Memory B cell (primary cell): ENCODE results near the gene FAM241B.

Source experiments
- ATAC-seq: fragments of 150-1000 bp; cut with Tn5 transposase; 2 replicates; pipeline ENCODE4 v1.10.0; 2021; ENCODE audit warnings: low read depth, mild to moderate bottlenecking, moderate library complexity
- DNase-seq, 2 donors: peaks; one replicate each; pipeline ENCODE4 v3.0.0; 2022; ENCODE audit warnings: low spot score in 2 of 2
- H3K27ac Mint-ChIP-seq: one replicate; pipeline ENCODE4 v1.8.0; 2022; ENCODE audit warnings: mild to moderate bottlenecking, moderate library complexity, mixed read lengths
- H3K27me3 Mint-ChIP-seq: one replicate; pipeline ENCODE4 v1.8.0; 2022; ENCODE audit warnings: mixed read lengths
- H3K36me3 Mint-ChIP-seq: one replicate; pipeline ENCODE4 v1.8.0; 2022; ENCODE audit warnings: mild to moderate bottlenecking, mixed read lengths
- H3K4me1 Mint-ChIP-seq: one replicate; pipeline ENCODE4 v1.8.0; 2022; ENCODE audit warnings: mixed read lengths
- H3K4me3 Mint-ChIP-seq: one replicate; pipeline ENCODE4 v1.8.0; 2022; ENCODE audit warnings: mild to moderate bottlenecking, moderate library complexity, mixed read lengths
- H3K9me3 Mint-ChIP-seq: one replicate; pipeline ENCODE4 v1.8.0; 2022; ENCODE audit warnings: mixed read lengths

Gene FAM241B

DNA sequence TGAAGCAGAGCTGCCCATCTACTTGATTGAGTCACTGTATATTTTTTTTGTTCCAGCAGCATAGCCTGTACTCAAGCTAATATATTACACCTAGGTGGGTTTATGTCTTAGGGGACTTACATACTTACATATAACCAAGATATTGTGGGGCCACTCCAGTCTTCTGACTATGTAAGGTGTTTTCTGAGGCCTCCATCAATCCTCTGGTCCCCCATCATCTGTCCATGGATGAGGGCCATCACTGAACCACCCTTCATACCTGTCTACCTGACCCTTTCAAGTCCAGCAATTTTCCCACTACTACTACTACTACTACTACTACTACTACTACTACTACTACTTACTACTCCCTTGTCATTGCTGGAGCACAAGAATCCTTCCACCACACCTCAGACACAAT lies 3.2 kb upstream of the FAM241B start:
- Mint-ChIP-seq H3K27ac (no peak overlapping the region), H3K4me3 (no peak overlapping the region), H3K27me3 (peaks cover 12% of the 10 kb centered on the region), H3K4me1 (no peaks in the 10 kb centered on the region), H3K9me3 (peaks cover 10% of the 10 kb centered on the region), H3K36me3 (no peaks in the 10 kb centered on the region)
- no peak for DNase-seq
- no peak for ATAC-seq

DNA sequence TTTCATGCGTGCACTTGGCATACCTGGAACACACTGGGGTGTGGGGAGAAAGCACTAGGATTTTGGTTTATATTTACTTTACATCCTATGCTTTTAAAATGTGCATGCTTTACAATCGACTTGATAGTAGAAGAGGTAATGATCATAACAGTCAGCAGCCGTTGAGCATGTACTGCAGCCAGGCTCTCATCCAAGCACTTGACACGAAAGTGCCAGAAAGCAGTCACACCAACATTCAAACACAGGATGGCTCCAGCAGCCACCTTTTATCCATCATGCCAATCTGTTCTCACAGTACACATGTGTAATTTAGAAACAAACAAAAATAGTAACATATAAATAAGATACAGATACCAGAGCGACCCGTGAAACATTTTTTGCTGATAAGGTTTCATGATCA lies 1.2 kb upstream of the FAM241B start:
- H3K36me3 Mint-ChIP-seq: no peaks in the 10 kb centered on the region
- peaks cover 15% of the 10 kb centered on the region for H3K27me3 Mint-ChIP-seq
- ATAC-seq: no peak
- no peak for DNase-seq
- H3K4me1 Mint-ChIP-seq: no peaks in the 10 kb centered on the region
- no peak overlapping the region for H3K4me3 Mint-ChIP-seq
- no peak overlapping the region for H3K27ac Mint-ChIP-seq
- H3K9me3 Mint-ChIP-seq: peaks cover 7% of the 10 kb centered on the region

DNA sequence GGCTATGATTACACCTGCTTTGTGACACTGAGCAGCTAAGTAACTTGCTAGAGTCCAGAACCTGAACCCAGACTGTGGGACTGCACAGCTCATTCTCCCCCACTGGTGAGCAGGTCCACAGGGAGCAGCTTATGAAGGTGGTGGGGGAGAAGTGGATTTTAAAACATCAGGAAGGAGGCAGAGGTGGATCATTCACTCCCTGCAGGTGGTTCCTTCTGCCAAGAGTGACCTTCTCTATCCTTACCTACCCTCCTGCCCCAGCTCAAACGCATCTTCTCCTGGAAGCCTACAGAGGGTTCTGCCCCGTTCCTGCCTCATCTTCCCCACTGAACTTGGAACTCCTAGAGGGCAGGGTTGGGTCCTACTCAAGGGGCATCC lies 539 bp upstream of the FAM241B start:
- DNase-seq (no peak), ATAC-seq (no peak)
- Mint-ChIP-seq H3K27me3 (peaks cover 15% of the 10 kb centered on the region), H3K4me3 (no peak overlapping the region), H3K36me3 (no peaks in the 10 kb centered on the region), H3K4me1 (no peaks in the 10 kb centered on the region), H3K27ac (no peak overlapping the region), H3K9me3 (peaks cover 4% of the 10 kb centered on the region)

DNA sequence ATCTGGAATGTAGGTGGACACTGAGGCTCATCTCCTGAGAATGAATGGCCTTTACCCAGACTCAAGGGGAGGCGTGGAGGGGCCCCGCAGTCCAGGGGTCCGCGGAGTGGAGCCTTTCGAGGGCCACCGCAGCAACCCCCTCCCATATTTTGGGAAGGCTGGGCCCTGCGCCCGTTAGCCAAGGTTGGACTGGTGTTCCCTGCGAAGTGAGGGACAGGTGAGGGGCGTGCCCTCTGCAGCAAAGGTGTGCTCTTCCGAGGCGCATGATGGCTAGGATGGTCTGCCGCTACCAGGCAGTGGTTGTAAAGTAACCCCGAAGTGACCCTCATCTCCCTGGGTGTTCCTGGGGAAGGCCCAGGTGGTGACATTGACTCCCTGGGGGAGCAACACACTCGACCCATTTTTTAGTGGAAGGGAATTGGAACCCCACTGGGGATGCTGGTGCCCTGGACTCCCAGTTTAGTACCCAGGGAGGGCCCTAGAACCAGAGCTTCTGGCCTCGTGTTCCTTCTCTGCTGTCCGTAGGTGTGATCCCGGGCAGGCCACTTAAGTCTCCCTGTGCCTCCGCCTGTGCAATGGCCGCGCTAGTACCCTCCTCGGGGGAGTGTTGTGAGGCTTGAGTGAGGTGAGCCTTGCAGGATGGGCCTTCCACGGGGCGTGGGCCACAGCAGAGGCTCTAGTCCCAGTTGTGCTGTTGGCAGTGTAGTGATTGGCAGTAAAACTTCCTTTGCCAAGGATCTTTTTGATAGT lies 779 bp downstream of the FAM241B start:
- ATAC-seq: no peak
- H3K27me3 Mint-ChIP-seq: peaks cover 15% of the 10 kb centered on the region
- H3K27ac Mint-ChIP-seq: no peak overlapping the region

DNA sequence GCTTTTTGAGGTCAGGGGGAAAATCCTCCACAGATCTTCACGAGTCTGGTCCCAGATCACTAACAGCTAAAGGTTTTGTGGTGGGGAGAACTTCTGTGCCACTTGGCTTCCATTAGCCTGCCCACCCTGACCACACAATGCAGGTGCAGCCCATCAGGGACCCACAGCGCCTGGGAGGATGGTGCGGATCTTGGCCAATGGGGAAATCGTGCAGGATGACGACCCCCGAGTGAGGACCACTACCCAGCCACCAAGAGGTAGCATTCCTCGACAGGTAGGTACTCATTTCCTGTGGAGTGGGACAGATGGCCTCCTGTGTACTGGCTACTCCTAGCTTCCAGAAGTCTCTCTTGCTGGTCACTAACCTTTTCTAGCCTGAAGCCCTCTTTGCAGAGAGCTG lies 1.5 kb downstream of the FAM241B start:
- ATAC-seq (no peak), DNase-seq (no peak)
- H3K9me3 Mint-ChIP-seq: peaks cover 1% of the 10 kb centered on the region
- H3K4me3 Mint-ChIP-seq: peak overlapping the region; percentile 7
- H3K27me3 Mint-ChIP-seq: peaks cover 15% of the 10 kb centered on the region
- H3K4me1 Mint-ChIP-seq: no peaks in the 10 kb centered on the region
- H3K27ac Mint-ChIP-seq: no peak overlapping the region
- no peaks in the 10 kb centered on the region for H3K36me3 Mint-ChIP-seq

More for the DNA sequence above, 779 bp downstream of the FAM241B start:
- H3K4me3 Mint-ChIP-seq: peak overlapping the region; percentile 49
- H3K36me3 Mint-ChIP-seq: no peaks in the 10 kb centered on the region
- DNase-seq: no peak
- no peaks in the 10 kb centered on the region for H3K4me1 Mint-ChIP-seq
- H3K9me3 Mint-ChIP-seq: peaks cover 1% of the 10 kb centered on the region

DNA sequence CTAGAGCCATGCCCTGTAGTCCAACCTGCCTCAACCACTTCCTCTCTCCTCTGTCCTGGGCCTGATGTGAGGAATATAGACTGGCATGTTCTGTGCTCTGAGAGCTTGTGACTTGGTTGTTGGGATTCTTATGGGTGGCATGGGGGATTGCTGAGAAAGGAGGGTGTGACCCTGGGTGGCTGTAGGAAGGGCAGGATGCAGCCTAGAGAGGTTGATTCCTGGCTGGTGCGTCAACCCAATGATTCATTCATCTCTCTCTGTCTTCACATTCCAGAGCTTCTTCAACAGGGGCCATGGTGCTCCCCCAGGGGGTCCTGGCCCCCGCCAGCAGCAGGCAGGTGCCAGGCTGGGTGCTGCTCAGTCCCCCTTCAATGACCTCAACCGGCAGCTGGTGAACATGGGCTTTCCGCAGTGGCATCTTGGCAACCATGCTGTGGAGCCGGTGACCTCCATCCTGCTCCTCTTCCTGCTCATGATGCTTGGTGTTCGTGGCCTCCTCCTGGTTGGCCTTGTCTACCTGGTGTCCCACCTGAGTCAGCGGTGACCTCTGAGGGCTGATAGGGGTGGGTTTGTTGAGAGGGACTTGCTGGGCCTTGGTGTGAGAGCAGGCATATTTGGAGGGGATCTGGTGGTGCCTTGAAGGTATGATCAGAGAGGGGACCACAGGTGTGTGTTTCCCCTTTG lies 2.6 kb downstream of the FAM241B start:
- Mint-ChIP-seq H3K9me3 (no peaks in the 10 kb centered on the region), H3K36me3 (no peaks in the 10 kb centered on the region), H3K27me3 (peaks cover 10% of the 10 kb centered on the region), H3K4me1 (no peaks in the 10 kb centered on the region), H3K27ac (no peak overlapping the region), H3K4me3 (no peak overlapping the region)
- DNase-seq (no peak), ATAC-seq (no peak)

DNA sequence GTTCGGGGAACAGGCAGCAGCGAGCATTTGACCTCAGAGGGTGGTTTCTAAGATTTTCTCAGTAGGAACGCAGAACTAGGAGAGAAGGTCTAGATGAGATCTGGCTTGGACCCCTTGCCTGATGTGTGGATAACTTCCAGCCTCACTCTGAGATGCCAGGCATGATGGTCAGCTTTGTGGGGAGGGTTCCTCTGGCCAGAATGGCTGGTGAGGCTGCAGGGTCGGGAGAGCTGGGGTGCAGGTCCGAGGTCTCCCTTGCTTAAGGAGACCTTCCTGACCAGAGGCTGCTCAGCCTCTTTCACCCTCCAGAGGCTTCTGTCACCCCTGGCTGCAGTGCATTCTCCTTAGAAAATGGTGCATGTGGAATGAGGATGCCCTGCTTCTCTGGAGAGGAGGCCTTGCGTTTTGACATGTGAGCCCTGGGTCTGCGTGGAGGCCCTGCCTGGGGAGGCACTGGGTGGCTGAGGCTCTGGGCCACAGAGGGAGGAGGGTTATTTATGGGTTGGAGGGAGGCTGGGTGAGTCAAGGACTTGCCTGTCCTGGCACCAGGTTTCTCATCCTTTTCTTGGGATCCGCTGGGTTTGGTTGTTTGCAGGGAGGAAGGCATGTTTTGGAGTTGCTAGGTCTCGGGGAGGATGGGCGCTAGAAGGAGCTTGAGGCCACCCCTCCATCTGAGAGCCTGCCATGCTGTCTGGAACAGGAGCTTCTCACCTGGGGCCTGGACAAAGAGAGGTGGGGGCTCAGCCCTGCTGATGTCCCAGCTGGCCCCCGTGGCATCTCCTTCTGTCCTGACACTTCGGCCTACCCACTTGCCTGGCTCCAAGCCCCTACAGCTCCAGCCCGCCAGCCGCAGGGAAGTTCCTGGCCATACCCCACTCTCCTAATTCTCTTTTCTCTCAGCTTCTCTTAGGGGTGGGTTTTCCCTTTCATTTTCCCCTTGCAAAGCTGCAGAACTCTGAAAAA lies 3.9 kb downstream of the FAM241B start:
- no peak for ATAC-seq
- no peak for DNase-seq
- Mint-ChIP-seq H3K27me3 (peaks cover 8% of the 10 kb centered on the region), H3K36me3 (no peaks in the 10 kb centered on the region), H3K9me3 (no peaks in the 10 kb centered on the region), H3K27ac (no peak overlapping the region), H3K4me3 (no peak overlapping the region), H3K4me1 (no peaks in the 10 kb centered on the region)

DNA sequence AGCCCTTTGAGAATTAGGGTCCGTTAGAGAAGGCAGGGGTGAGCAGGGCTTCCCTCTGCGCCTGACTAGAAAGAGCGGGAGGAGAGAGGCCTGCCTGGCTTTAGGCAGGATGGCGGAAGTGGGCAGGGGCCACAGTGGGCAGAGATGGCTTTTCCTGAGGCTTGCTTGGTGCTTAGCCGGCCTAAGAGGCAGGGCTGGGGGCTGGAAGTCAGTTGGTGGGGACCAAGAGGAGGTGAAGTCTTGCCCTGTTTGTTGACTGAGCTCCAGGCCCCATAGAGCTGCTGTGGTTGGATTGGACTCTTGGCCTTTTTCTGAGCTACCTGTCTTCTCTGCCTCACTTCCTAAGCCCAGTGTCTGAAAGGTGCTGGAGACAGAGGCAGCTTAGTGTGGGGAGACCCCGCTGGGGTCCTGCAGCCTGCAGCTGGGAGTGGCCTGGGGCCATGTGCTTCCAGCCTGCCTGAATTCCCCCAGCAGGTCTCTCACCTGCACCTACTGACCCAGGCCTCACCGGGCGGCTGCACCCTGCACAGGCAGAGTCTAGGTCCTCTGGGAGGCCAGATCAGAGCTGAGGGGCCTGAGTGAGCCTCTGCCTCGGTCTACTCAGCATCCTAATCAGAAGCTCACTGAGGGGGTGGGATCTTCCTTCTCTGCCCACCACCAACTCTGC lies 4.8 kb downstream of the FAM241B start:
- ATAC-seq (no peak), DNase-seq (no peak)
- Mint-ChIP-seq H3K27ac (no peak overlapping the region), H3K4me3 (no peak overlapping the region), H3K9me3 (no peaks in the 10 kb centered on the region), H3K4me1 (no peaks in the 10 kb centered on the region), H3K27me3 (peaks cover 8% of the 10 kb centered on the region), H3K36me3 (no peaks in the 10 kb centered on the region)

DNA sequence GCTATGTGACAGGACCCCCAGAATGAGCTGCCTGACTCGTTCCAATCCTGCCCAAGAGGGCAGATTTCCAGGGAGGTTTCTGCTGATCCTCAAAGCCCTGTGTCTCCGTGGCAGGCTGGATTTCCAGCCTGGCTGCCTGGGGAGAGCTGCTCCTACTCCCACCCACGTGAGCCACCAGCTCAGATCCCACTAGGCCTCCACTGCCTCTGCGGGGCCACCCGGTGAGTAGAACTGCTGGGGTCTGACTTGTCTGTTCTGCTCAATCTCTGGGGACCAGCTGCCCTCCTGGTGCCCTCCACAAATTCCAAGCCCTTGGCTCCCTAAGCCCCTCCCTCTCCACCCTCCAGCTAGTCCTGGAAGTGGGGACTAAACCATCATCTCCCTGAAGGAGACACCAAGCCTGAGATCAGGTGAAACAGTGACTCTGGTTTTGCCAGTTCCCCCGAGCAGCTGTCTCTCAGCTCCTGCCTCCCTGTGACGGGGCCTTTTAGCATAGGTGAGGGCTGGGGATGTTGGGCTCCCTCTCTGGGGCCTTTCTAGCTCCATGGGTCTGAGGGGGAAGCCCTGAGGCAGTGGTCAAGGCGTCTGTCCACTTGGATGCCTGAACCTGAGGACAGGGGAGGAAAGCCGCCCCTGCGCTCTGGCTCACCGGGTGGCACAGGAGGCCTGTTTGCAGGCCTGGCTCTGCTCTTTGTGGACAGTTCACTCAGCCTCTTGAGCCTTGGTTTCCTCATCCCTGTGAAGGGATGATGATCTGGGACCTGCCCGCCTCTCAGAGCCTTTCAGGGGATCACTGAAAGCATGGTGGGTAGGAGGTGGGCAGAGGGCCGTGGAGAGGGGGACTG lies 5.6 kb downstream of the FAM241B start:
- no peak for DNase-seq
- Mint-ChIP-seq H3K27ac (no peak overlapping the region), H3K4me3 (no peak overlapping the region), H3K27me3 (peaks cover 8% of the 10 kb centered on the region), H3K4me1 (no peaks in the 10 kb centered on the region), H3K36me3 (no peaks in the 10 kb centered on the region), H3K9me3 (no peaks in the 10 kb centered on the region)
- ATAC-seq: no peak

DNA sequence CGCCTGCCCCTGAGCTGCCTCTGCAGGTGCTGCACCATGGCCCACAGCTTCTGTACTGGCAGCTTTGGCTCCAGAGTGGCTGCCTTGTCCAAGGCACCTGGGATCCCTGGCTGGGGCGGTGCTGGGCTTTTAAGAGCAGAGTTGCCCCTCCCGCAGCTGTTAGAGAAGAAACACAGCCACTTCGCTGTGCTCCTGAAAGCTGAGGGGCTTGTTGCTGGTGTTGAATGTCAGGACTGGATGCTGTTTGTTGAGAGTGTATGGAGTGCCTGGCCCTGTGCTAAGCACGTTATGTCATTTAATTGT lies 6.2 kb downstream of the FAM241B start:
- H3K9me3 Mint-ChIP-seq: no peaks in the 10 kb centered on the region
- H3K27ac Mint-ChIP-seq: no peak overlapping the region
- DNase-seq: no peak
- ATAC-seq: no peak
- H3K4me3 Mint-ChIP-seq: no peak overlapping the region
- peaks cover 6% of the 10 kb centered on the region for H3K27me3 Mint-ChIP-seq
- no peaks in the 10 kb centered on the region for H3K4me1 Mint-ChIP-seq
- no peaks in the 10 kb centered on the region for H3K36me3 Mint-ChIP-seq

DNA sequence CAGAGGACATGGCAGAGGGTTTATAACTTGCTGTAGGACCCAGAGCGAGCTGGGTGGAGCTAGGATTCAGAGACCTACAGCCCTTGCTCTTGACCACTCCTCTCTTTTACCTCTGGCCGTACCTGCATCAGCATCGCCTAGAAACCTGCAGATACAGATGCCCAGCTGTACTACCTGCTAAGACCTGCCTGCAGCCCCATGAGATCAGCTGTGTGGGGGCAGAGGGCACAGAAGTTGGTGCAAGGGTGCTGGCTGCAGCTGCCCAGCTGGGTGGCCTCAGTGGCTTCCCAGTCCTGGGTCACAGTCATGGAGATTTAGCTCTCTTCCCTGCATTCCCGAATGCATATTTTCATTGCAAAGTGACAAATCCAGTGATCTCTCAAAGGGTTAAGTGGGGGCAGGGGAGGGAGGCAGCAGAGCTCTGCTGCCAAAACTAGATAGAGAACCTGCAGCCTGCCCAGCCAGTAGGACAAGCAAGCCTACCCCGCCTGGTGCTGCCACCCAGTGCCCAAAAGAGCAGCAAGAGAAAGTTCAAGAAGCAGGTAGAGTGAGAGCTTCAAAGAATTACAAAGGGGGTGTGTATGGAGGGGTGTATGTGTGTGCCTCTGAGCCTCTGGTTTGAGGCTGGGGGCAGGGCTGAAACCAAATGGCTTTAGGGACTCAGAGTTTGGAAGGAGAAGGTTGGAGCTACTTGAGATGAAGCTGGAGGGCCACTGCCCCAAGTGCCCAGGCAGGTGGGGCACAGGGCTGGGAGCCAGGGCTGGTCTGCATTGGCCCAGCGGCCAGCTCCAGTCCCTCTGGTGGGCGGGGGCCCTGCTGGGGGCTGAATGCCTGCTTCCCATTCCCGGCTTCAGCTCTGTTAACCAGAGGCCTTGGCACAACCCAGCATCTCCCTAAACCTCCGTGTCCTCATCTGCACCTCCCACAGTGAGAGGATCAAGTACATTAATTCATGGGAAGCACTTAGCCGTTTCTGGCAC lies 6.9 kb downstream of the FAM241B start:
- Mint-ChIP-seq H3K9me3 (no peaks in the 10 kb centered on the region), H3K36me3 (no peaks in the 10 kb centered on the region), H3K4me3 (no peak overlapping the region), H3K27me3 (peaks cover 2% of the 10 kb centered on the region), H3K4me1 (no peaks in the 10 kb centered on the region), H3K27ac (no peak overlapping the region)
- ATAC-seq: no peak
- DNase-seq: no peak

DNA sequence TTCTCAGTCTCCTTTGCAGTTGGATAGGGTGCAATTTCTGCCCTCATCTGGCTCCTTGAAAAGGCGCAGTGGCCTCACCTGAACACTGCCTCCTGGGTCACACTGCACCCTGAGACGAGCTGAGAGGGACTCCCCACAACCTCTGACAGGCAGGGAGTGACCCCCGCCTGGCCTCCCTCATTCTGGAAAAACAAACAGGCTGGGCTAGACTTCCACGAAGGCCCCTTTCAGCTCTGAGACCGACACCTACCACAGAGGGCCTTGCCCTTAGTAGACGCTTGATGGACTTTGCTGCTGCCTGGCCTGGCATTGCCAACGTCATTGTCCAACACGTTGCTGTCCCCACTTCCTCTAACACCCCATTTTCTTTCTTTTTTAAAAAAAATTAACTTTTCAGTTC lies 8.6 kb downstream of the FAM241B start:
- DNase-seq (no peak), ATAC-seq (no peak)
- Mint-ChIP-seq H3K9me3 (peaks cover 1% of the 10 kb centered on the region), H3K36me3 (no peaks in the 10 kb centered on the region), H3K4me1 (no peaks in the 10 kb centered on the region), H3K4me3 (no peak overlapping the region), H3K27ac (no peak overlapping the region), H3K27me3 (peaks cover 4% of the 10 kb centered on the region)
